HCT116 (cell line): ENCODE data around the gene SOX15. TPM values are rescaled to one million over a fixed set of nuclear protein-coding genes. Genes with fewer than 3 reads are reported as not detected.

Source experiments
- ATAC-seq: fragments of 200-7000 bp; cut with Tn5 transposase; 2 replicates; pipeline ENCODE4 v1.9.1; 2020; ENCODE audit warnings: mild to moderate bottlenecking, moderate library complexity
- BruUV-seq: library from RNA; stranded (reverse); fragments of 400-500 nt; replicated peaks from 2 replicates; lab custom pipeline; 2021; lab: Mats Ljungman, UMichigan
- CTCF ChIA-PET: fragments of 300-600 bp; sonication (Branson Sonifier 250); formaldehyde crosslinking; loops from one replicate; lab custom pipeline; 2021; ENCODE audit warnings: antibody characterized with exemption; lab: Charles Lee
- POLR2A ChIA-PET: fragments of 300-600, 350-600 bp; sonication (Branson Sonifier 250); formaldehyde crosslinking; loops from one replicate; lab custom pipeline; 2021; ENCODE audit warnings: antibody characterized with exemption; lab: Charles Lee
- RAD21 ChIA-PET, 2 experiments: fragments of 300-600 bp; sonication (Branson Sonifier 250); formaldehyde crosslinking; loops; one replicate each; lab custom pipeline; 2023; ENCODE audit warnings: low total read pairs in 2 of 2; ENCODE audit not compliant: uncharacterized antibody in 2 of 2, unreplicated experiment in 2 of 2, low non-redundant PET in 1 of 2; lab: Charles Lee
- DNase-seq: peaks from one replicate; pipeline ENCODE4 v3.0.0-alpha.2; 2010; ENCODE audit warnings: low read depth, low spot score
- H2AFZ ChIP-seq: fragments of 200-600 bp; shearing (Covaris generic), sonication (generic); 2 replicates; pipeline ENCODE4 v1.6.1; 2017; ENCODE audit warnings: low read depth, mixed run types, mixed read lengths, antibody characterized with exemption, low read length; ENCODE audit not compliant: poor library complexity, severe bottlenecking
- H3K27ac ChIP-seq: 2 replicates; pipeline ENCODE4 v1.5.1; 2012; ENCODE audit warnings: low read depth, low read length
- H3K27me3 ChIP-seq: fragments of 200-600 bp; sonication (generic); 2 replicates; pipeline ENCODE4 v1.6.1; 2016; ENCODE audit warnings: mixed run types, low read length, mixed read lengths; ENCODE audit not compliant: insufficient read depth
- H3K36me3 ChIP-seq, 2 experiments: fragments of 200-500 bp in 1 of 2; fragments of 200-600 bp in 1 of 2; sonication (Bioruptor generic) in 1 of 2; sonication (generic) in 1 of 2; 2 replicates each; pipeline versions ENCODE4 v1.5.1 to v1.6.1; 2014 to 2016; ENCODE audit warnings: low read length in 2 of 2, inconsistent platforms in 1 of 2, mixed read lengths in 1 of 2, mixed run types in 1 of 2; ENCODE audit not compliant: insufficient read depth in 2 of 2, control insufficient read depth in 1 of 2
- H3K4me1 ChIP-seq, 2 experiments: fragments of 200-600 bp in 1 of 2; sonication (generic) in 1 of 2; 2 replicates each; pipeline versions ENCODE4 v1.5.1 to v1.6.1; 2012 to 2017; ENCODE audit warnings: low read length in 2 of 2, inconsistent platforms in 1 of 2, mild to moderate bottlenecking in 1 of 2, mixed read lengths in 1 of 2, mixed run types in 1 of 2, moderate library complexity in 1 of 2; ENCODE audit not compliant: insufficient read depth in 2 of 2, control insufficient read depth in 1 of 2
- H3K4me2 ChIP-seq: fragments of 200-600 bp; sonication (generic); 2 replicates; pipeline ENCODE4 v1.6.1; 2017; ENCODE audit warnings: mixed run types, low read length, mixed read lengths
- H3K4me3 ChIP-seq, 2 experiments: fragments of 200-600 bp in 1 of 2; sonication (generic) in 1 of 2; replicated peaks in 1 of 2; 2 replicates each; pipeline ENCODE4 v1.5.1; 2011 to 2016; ENCODE audit warnings: low read length in 2 of 2, control low read depth in 1 of 2, low read depth in 1 of 2, mild to moderate bottlenecking in 1 of 2, mixed read lengths in 1 of 2, mixed run types in 1 of 2
- H3K79me2 ChIP-seq: fragments of 200-600 bp; sonication (generic); 2 replicates; pipeline ENCODE4 v1.6.1; 2017; ENCODE audit warnings: mild to moderate bottlenecking, mixed run types, low read length, moderate library complexity, mixed read lengths; ENCODE audit not compliant: insufficient read depth
- H3K9ac ChIP-seq: fragments of 200-600 bp; sonication (generic); 2 replicates; pipeline ENCODE4 v1.6.1; 2016; ENCODE audit warnings: low read length, mixed read lengths
- H3K9me2 ChIP-seq: fragments of 200-600 bp; sonication (generic), shearing (Covaris generic); 2 replicates; pipeline ENCODE4 v1.6.1; 2017; ENCODE audit warnings: mixed run types, mild to moderate bottlenecking, moderate library complexity; ENCODE audit not compliant: insufficient read depth
- H3K9me3 ChIP-seq, 2 experiments: fragments of 200-500 bp in 1 of 2; fragments of 200-600 bp in 1 of 2; sonication (Bioruptor generic) in 1 of 2; sonication (generic) in 1 of 2; 2 replicates each; pipeline ENCODE4 v1.6.1; 2014 to 2017; ENCODE audit warnings: low read length in 2 of 2, mixed read lengths in 2 of 2, inconsistent platforms in 1 of 2, low read depth in 1 of 2, mild to moderate bottlenecking in 1 of 2, mixed run types in 1 of 2, moderate library complexity in 1 of 2; ENCODE audit not compliant: control insufficient read depth in 1 of 2, insufficient read depth in 1 of 2
- H4K20me1 ChIP-seq: fragments of 200-600 bp; sonication (generic), shearing (Covaris generic); 2 replicates; pipeline ENCODE4 v1.6.1; 2017; ENCODE audit warnings: mixed run types, mild to moderate bottlenecking, moderate library complexity; ENCODE audit not compliant: insufficient read depth
- ATF3 ChIP-seq: IDR thresholded peaks from 2 replicates; pipeline ENCODE4 v1.6.1; 2012
- EGR1 ChIP-seq: IDR thresholded peaks from 2 replicates; pipeline ENCODE4 v1.6.1; 2012; ENCODE audit warnings: low read depth
- FOSL1 ChIP-seq: IDR thresholded peaks from 2 replicates; pipeline ENCODE4 v1.6.1; 2012; ENCODE audit warnings: low read depth
- MAX ChIP-seq: IDR thresholded peaks from 2 replicates; pipeline ENCODE4 v1.6.1; 2012
- RAD21 ChIP-seq: IDR thresholded peaks from 2 replicates; pipeline ENCODE4 v1.6.1; 2012; ENCODE audit warnings: low read depth, mild to moderate bottlenecking
- SIN3A ChIP-seq: IDR thresholded peaks from 2 replicates; pipeline ENCODE4 v1.6.1; 2012; ENCODE audit warnings: low read depth
- SP1 ChIP-seq: IDR thresholded peaks from 2 replicates; pipeline ENCODE4 v1.6.1; 2012; ENCODE audit warnings: low read depth
- SRF ChIP-seq: IDR thresholded peaks from 2 replicates; pipeline ENCODE4 v1.6.1; 2012; ENCODE audit warnings: low read depth
- TCF7L2 ChIP-seq: IDR thresholded peaks from 2 replicates; pipeline ENCODE4 v1.7.0; 2011; ENCODE audit warnings: borderline replicate concordance, inconsistent platforms; ENCODE audit not compliant: insufficient read depth, insufficient read length; ENCODE audit errors: extremely low read depth
- ZBTB33 ChIP-seq: IDR thresholded peaks from 2 replicates; pipeline ENCODE4 v1.6.1; 2011; ENCODE audit warnings: mild to moderate bottlenecking, low read length, moderate library complexity; ENCODE audit not compliant: insufficient replicate concordance; ENCODE audit errors: extremely low read depth
- ZFX ChIP-seq: fragments of 450-650 bp; IDR thresholded peaks from 2 replicates; pipeline ENCODE4 v1.6.1; 2017
- intact Hi-C: fragments of 100-400 bp; cut with micrococcal nuclease; formaldehyde crosslinking; loops from 2 replicates; pipeline ENCODE4 v1.10.0; 2022
- total RNA-seq: library from RNA; stranded (reverse); gene quantifications from one replicate; pipeline ENCODE4 v1.2.1, GENCODE V29; 2021; ENCODE audit not compliant: unreplicated experiment

SOX15 gene
- total RNA-seq, 1 experiment from 2014 or later: 0.69 TPM

GRCh38 chr17:7557775-7558543 is 31.9 kb downstream of the SOX15 start:
- no peak for DNase-seq
- H3K9ac ChIP-seq: peak overlapping the region; percentile 18; the same call in 1 of the 2 replicates
- no TSS peak for BruUV-seq

More at GRCh38 chr17:7557775-7558543, 31.9 kb downstream of the SOX15 start:
- H3K9me3 ChIP-seq: no peaks in the 10 kb centered on the region
- H3K27me3 ChIP-seq: no peaks in the 10 kb centered on the region
- no peak for ATAC-seq
- no peak overlapping the region for H3K4me3 ChIP-seq
- H4K20me1 ChIP-seq: no peaks in the 10 kb centered on the region
- H3K27ac ChIP-seq: peak overlapping the region; percentile 86; the same call in 1 of the 2 replicates
- H3K4me1 ChIP-seq: peaks cover 25 to 47% of the 10 kb centered on the region in 2 experiments
- H3K9me2 ChIP-seq: no peaks in the 10 kb centered on the region
- CTCF ChIA-PET: no interaction called here
- peak overlapping the region; percentile 52 for H3K4me2 ChIP-seq
- peaks cover 15% of the 10 kb centered on the region for H3K79me2 ChIP-seq
- TF ChIP-seq SRF: no peak
- TF ChIP-seq EGR1: no peak
- TF ChIP-seq FOSL1: no peak
- no peak for TF ChIP-seq ZBTB33
- no peak for TF ChIP-seq SIN3A
- no peak for TF ChIP-seq ATF3
- TF ChIP-seq SP1: no peak
- no peak for TF ChIP-seq ZFX
- no peak for TF ChIP-seq TCF7L2
- TF ChIP-seq MAX: no peak
- TF ChIP-seq RAD21: no peak
- no peaks in the 10 kb centered on the region for H3K36me3 ChIP-seq
- no peak overlapping the region for H2AFZ ChIP-seq
- intact Hi-C loops: no loop called here
- RAD21 ChIA-PET: no interaction called here
- POLR2A ChIA-PET: no interaction called here
